Tibial nerve (tissue), 4 donors: ENCODE results near the gene RNASEH2B. TPM values are rescaled to one million over a fixed set of nuclear protein-coding genes. Genes with fewer than 3 reads are reported as not detected.

Experiments used
- DNase-seq, 2 donors: peaks; one replicate each; pipeline ENCODE4 v3.0.0-alpha.2; 2019; ENCODE audit warnings: low spot score in 2 of 2
- H3K27ac ChIP-seq, 4 donors: fragments of 200-600 bp; sonication (generic) in 3 of 4; one replicate each; pipeline ENCODE4 v1.5.1; 2017 to 2019; ENCODE audit warnings: mild to moderate bottlenecking in 1 of 4
- H3K27me3 ChIP-seq, 2 donors: fragments of 200-600 bp; sonication (generic) in 1 of 2; one replicate each; pipeline versions ENCODE4 v1.5.1 to v1.6.0; 2017 to 2019
- H3K36me3 ChIP-seq, 3 donors: fragments of 200-600 bp; sonication (generic); one replicate each; pipeline ENCODE4 v1.5.1; 2018 to 2019
- H3K4me1 ChIP-seq, 4 donors: fragments of 200-600 bp; sonication (generic) in 3 of 4; one replicate each; pipeline ENCODE4 v1.5.1; 2017 to 2019
- H3K4me3 ChIP-seq, 4 donors: fragments of 200-600 bp; sonication (generic) in 3 of 4; one replicate each; pipeline ENCODE4 v1.5.1; 2017 to 2019; ENCODE audit warnings: mild to moderate bottlenecking in 1 of 4, moderate library complexity in 1 of 4
- H3K9me3 ChIP-seq, 4 donors: fragments of 200-600 bp; sonication (generic) in 3 of 4; one replicate each; pipeline ENCODE4 v1.5.1; 2017 to 2019
- EP300 ChIP-seq, 2 donors: sonication (generic); formaldehyde crosslinking; IDR thresholded peaks; one replicate each; pipeline ENCODE4 v1.6.1; 2017; ENCODE audit warnings: antibody characterized with exemption in 2 of 2, mild to moderate bottlenecking in 1 of 2
- POLR2A ChIP-seq, 2 donors: fragments of 450-650 bp; IDR thresholded peaks; one replicate each; pipeline ENCODE4 v1.6.1; 2017; ENCODE audit warnings: antibody characterized with exemption in 2 of 2, mild to moderate bottlenecking in 2 of 2, moderate library complexity in 2 of 2
- WGBS, 2 donors: methylation state at CpG; one replicate each; pipeline ENCODE4 v1.1.5; 2018; 5-methylcytosine and 5-hydroxymethylcytosine counted together
- total RNA-seq, 4 donors: library from RNA; depleted of rRNA; stranded (reverse); fragments of >200 nt; gene quantifications; one replicate each; pipeline ENCODE4 v1.1.0, GENCODE V29; 2016
- TF ChIP-seq, protein P1 (sequence below), 5 experiments: fragments of 200-600 bp in 3 of 5; fragments of 450-650 bp in 2 of 5; sonication (generic) in 3 of 5; IDR thresholded peaks; one replicate each; pipeline ENCODE4 v1.5.1; 2016 to 2019; ENCODE audit warnings: antibody characterized with exemption in 5 of 5, mild to moderate bottlenecking in 3 of 5, moderate library complexity in 2 of 5

RNASEH2B gene
- total RNA-seq, 4 donors from 2014 or later, result 52.5 to 104 (median 76.5) TPM

- Histone ChIP-seq H3K36me3 (no peaks in the 10 kb centered on the region), H3K4me3 (no peak overlapping the region), H3K9me3 (no peaks in the 10 kb centered on the region), H3K27ac (peak overlapping the region in 1 of 4 donors; percentile 75), H3K27me3 (no peaks in the 10 kb centered on the region), H3K4me1 (peaks cover 0 to 7% (median 2%) of the 10 kb centered on the region in 4 donors)
- no peak for DNase-seq
- TF ChIP-seq, protein P1, sequence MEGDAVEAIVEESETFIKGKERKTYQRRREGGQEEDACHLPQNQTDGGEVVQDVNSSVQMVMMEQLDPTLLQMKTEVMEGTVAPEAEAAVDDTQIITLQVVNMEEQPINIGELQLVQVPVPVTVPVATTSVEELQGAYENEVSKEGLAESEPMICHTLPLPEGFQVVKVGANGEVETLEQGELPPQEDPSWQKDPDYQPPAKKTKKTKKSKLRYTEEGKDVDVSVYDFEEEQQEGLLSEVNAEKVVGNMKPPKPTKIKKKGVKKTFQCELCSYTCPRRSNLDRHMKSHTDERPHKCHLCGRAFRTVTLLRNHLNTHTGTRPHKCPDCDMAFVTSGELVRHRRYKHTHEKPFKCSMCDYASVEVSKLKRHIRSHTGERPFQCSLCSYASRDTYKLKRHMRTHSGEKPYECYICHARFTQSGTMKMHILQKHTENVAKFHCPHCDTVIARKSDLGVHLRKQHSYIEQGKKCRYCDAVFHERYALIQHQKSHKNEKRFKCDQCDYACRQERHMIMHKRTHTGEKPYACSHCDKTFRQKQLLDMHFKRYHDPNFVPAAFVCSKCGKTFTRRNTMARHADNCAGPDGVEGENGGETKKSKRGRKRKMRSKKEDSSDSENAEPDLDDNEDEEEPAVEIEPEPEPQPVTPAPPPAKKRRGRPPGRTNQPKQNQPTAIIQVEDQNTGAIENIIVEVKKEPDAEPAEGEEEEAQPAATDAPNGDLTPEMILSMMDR (IDR thresholded peaks at IDR 0.05), result no peak
- TF ChIP-seq POLR2A (IDR thresholded peaks at IDR 0.05) (no peak), EP300 (IDR thresholded peaks at IDR 0.05) (no peak)
- 65 to 69% methylated on average over 7 of the region's 7 CpGs for WGBS, 2 donors
Observed at GRCh38 chr13:50892210-50892944, 17.2 kb upstream of the RNASEH2B start.

- no peaks in the 10 kb centered on the region for H3K27me3 ChIP-seq
- peak overlapping the region in 1 of 4 donors; percentile 75 for H3K27ac ChIP-seq
- H3K36me3 ChIP-seq, result no peaks in the 10 kb centered on the region
- H3K4me1 ChIP-seq, result peaks cover 0 to 7% (median 2%) of the 10 kb centered on the region in 4 donors
- DNase-seq, result no peak
- H3K9me3 ChIP-seq, result no peaks in the 10 kb centered on the region
- TF ChIP-seq, protein P1 (IDR thresholded peaks at IDR 0.05), result no peak
- no peak for TF ChIP-seq EP300 (IDR thresholded peaks at IDR 0.05)
- no peak for TF ChIP-seq POLR2A (IDR thresholded peaks at IDR 0.05)
- 25 to 36% methylated on average over 4 of the region's 4 CpGs for WGBS, 2 donors
- no peak overlapping the region for H3K4me3 ChIP-seq
Observed at GRCh38 chr13:50893211-50893852, 16.3 kb upstream of the RNASEH2B start.

- no peaks in the 10 kb centered on the region for H3K36me3 ChIP-seq
- 76 to 85% methylated on average over 2 of the region's 2 CpGs for WGBS, 2 donors
- H3K9me3 ChIP-seq, result no peaks in the 10 kb centered on the region
- no peaks in the 10 kb centered on the region for H3K27me3 ChIP-seq
- no peak for DNase-seq
- H3K27ac ChIP-seq, result peak overlapping the region in 1 of 4 donors; percentile 75
- H3K4me3 ChIP-seq, result no peak overlapping the region
- H3K4me1 ChIP-seq, result peaks cover 0 to 7% (median 2%) of the 10 kb centered on the region in 4 donors
- TF ChIP-seq POLR2A (IDR thresholded peaks at IDR 0.05), result no peak
- TF ChIP-seq, protein P1 (IDR thresholded peaks at IDR 0.05), result no peak
- TF ChIP-seq EP300 (IDR thresholded peaks at IDR 0.05), result no peak
Observed at GRCh38 chr13:50894012-50894411, 15.6 kb upstream of the RNASEH2B start.

GRCh38 chr13:50894504-50894903 lies 15.1 kb upstream of the RNASEH2B start:
- H3K36me3 ChIP-seq, result no peaks in the 10 kb centered on the region
- H3K4me3 ChIP-seq, result no peak overlapping the region
- H3K9me3 ChIP-seq, result no peaks in the 10 kb centered on the region
- TF ChIP-seq EP300 (IDR thresholded peaks at IDR 0.05) (no peak), POLR2A (IDR thresholded peaks at IDR 0.05) (no peak)
- TF ChIP-seq, protein P1 (IDR thresholded peaks at IDR 0.05), result no peak
- no peak for DNase-seq
- H3K4me1 ChIP-seq, result peaks cover 0 to 7% (median 2%) of the 10 kb centered on the region in 4 donors
- H3K27me3 ChIP-seq, result no peaks in the 10 kb centered on the region
- no peak overlapping the region for H3K27ac ChIP-seq
- 92 to 95% methylated on average over 2 of the region's 2 CpGs for WGBS, 2 donors

- Histone ChIP-seq H3K27me3 (no peaks in the 10 kb centered on the region), H3K36me3 (no peaks in the 10 kb centered on the region), H3K9me3 (no peaks in the 10 kb centered on the region), H3K27ac (no peak overlapping the region), H3K4me3 (no peak overlapping the region), H3K4me1 (peaks cover 0 to 7% (median under 1%) of the 10 kb centered on the region in 4 donors)
- WGBS, 2 donors, result 68 to 74% methylated on average over 1 of the region's 1 CpG
- TF ChIP-seq EP300 (IDR thresholded peaks at IDR 0.05) (no peak), POLR2A (IDR thresholded peaks at IDR 0.05) (no peak)
- TF ChIP-seq, protein P1 (IDR thresholded peaks at IDR 0.05), result no peak
- no peak for DNase-seq
Observed at GRCh38 chr13:50898338-50898737, 11.3 kb upstream of the RNASEH2B start.
